GM21737 (cell line): ENCODE results near the gene PLIN4.

Experiments used
- ATAC-seq: cut with Tn5 transposase; IDR thresholded peaks from one replicate; pipeline ENCODE4 v1.9.1; 2021; ENCODE audit warnings: mild to moderate bottlenecking, moderate library complexity; ENCODE audit not compliant: unreplicated experiment

PLIN4 gene

DNA sequence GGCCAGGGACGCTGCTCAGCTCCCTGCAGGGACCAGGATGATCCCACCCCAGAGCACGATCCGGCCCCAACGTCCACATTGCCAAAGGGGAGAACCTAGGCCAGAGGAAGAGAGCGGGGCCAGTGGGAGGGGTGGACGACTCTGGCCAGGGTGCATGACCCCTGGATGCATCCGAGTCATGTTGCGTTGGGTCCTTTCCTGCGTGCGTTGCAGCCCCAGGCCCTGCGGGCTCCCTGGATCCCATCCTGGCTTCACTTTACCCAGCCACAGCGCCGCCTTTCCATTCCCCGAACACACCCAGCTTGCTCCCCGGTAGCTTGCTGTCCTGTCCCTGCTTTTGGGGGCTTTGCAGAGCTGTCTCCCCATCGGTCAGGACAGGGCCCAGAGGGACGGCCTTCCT lies 10.5 kb downstream of the PLIN4 start:
- no peak for ATAC-seq

DNA sequence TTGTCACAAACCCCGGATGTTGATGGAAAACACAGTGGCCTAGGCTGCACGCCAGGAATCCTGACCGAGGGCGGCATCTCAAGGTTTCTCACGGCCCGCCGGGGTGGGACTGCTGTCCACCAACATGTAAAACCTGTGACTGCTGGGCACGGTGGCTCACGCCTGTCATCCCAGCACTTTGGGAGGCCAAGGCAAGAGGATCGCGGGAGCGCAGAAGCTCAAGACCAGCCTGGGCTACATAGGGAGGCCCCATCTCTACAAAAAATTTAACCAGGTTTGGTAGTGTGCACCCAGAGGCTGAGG lies 11.2 kb downstream of the PLIN4 start:
- no peak for ATAC-seq

DNA sequence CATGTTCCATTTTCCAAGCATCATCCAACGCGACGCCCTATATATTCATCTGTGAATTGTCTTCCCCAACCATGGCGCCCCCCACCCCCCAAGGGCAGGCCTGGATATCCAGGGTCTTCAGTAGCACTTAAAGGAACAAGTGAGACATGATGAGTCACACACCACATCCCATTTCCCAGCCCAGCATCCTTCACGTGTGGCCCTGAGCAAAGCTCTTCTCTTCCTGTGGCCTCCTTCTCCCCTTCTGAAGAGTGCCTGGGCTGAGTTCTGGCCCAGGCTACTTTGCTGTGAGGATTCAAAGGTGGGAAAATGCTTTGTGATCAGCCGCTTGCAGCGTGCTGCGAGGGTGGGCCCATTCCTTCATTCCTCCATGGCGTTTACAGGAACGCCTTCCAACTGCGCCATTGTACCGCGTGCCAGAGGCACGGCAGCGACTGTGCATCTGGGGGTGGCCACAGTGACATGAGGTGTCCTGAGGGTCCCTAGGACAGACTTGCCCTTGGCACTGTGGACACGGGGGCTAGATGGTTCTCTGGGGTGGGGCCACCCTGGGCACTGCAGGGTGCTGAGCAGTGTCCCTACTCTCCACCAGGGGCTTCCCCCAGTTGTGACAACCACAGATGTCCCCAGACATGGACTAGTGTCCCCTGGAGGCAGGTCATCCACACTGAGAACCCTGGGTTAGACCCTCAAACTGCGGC lies 11.7 kb downstream of the PLIN4 start:
- no peak for ATAC-seq

DNA sequence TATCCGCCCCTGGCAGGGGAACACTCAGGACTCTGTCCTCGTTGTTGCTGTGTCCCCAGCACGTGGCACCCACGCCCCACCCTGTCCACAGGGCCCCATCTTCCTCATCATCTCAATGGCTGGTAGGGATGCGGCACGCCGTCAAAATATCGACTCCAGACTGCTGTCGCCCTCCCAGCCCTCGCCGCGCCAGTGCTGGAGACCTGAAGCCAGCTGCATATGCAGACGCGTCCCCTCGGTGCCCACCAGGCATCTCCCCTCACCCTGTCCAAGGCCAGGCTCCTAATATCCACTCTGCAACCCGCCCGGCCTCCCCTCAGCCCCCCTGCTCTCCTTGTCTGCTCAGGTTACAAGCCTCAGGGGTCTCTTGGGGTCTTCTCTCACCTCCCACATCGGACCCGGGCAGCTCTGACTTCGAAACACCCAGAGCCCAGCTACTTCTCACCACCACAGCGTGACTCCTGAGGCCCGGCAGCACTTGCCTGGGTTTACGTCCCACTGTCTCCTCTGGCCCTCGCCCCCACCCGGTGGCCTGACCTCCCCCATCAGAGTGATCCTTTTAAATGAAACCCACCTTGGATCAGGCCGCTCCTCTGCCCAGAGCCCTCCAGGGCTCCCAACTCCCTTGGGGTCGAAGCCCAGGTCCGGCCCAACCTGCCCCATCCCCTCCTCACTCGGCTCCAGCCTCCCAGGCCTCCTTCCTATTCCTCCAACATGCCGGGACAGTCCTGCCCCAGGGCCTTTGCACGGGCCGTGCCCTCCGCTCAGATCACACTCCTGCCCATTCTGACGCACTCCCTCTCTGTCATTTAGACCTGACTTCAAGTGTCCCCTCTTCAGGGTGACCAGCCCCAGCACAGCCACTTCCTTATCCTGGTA lies 12.5 kb downstream of the PLIN4 start:
- ATAC-seq = no peak

DNA sequence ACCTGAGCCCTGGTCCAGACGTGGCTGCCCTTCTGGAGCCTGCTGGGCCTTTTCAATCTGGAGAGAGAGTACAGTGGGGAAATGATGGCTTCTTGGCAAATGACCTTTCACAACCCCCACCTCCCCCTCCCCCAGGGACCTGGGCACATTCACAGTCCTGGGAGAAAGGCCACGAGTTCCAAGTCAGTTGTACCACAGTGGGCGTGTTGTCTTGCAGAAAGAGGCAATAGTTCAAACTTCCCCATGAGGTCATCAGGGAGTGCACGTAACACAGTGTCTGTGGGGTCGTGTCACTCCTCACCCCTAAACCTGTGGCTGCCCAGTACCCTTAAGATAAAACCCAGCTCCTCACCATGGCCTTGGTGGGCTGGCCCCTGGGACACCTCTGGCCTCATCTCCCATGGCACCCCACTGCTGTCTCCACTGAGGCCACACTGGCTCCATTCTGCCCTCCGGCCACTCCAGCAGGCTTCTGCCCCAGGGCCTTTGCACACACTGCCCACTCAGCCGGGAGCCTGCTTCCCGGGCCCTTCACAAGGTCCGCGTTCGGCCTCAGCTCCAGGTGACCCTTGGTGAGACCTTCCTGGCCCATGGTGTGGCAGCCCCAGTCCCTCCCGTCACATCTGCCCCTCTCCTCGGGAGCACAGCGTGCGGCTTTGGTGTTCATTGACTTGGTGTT lies 13.3 kb downstream of the PLIN4 start:
- no peak for ATAC-seq

DNA sequence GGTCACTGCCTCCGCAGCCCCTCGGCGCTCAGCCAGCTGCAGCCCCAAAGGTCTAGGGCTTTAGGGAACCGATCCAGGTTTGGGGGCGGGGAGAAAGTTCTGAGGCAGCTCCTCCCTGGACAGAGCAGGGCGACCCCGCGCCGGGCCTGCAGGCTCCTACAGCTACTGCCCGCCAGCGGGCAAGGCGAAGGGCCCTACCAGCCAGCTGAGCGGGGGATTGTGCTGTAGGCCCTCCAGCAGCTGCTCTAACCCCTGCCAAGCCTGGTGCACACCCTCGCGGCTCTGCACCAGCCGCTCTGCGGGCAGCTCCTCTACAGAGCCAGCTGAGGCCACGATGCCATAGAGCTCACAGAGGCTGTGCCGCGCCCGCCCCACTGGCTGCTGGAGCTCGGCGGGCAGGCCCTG lies 14.0 kb downstream of the PLIN4 start:
- no peak for ATAC-seq

DNA sequence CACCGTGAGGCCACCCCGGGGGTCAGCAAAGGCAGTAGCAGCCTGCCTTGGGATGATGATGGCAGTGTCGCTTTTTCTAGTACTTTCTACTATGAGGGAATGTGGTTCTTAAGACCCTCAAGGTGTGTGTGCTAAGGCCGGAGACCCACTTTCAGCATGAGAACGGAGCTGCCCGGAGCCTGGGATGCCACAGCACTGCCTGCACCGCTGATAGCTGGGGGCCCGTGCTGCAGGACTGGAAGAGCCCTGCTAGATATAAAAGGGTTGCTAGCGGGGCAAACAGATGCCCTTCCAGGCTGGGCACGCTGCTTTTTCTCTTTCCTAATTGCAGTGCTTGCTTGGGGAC lies 14.5 kb downstream of the PLIN4 start:
- no peak for ATAC-seq

DNA sequence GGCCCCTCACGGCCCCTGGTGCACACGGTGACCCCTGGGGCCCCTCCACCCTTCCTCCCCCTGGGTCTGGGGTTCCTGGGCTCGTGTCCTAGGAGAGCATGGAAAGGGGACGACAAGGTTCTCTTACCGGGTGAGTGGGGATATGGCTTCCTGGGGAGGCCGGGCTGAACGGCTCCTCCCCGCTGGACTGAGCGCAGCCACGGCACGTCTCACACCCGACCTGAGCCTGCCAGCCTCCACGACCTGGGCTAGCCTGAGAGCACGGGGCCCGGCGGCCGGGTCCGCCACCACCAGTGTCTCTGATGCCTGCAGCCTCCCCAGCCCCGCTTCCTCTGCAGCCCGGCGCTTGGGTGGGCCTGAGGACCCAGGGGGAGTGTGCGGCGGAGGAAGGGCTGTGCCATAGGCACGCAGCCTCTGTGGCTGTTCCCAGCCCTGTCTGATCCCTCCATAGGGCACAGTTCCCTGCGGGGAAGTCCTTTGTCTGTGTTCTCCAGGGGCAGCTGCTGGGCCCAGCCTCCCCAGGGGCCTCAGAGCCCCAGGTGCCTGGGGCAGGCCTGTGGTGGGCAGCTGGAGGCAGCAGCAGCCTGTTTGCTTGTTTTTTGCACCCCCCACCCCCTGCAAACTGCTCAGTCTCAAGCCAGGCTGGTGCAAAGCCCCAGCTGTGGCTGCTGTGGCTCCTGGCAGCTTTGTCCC lies 15.0 kb downstream of the PLIN4 start:
- no peak for ATAC-seq

DNA sequence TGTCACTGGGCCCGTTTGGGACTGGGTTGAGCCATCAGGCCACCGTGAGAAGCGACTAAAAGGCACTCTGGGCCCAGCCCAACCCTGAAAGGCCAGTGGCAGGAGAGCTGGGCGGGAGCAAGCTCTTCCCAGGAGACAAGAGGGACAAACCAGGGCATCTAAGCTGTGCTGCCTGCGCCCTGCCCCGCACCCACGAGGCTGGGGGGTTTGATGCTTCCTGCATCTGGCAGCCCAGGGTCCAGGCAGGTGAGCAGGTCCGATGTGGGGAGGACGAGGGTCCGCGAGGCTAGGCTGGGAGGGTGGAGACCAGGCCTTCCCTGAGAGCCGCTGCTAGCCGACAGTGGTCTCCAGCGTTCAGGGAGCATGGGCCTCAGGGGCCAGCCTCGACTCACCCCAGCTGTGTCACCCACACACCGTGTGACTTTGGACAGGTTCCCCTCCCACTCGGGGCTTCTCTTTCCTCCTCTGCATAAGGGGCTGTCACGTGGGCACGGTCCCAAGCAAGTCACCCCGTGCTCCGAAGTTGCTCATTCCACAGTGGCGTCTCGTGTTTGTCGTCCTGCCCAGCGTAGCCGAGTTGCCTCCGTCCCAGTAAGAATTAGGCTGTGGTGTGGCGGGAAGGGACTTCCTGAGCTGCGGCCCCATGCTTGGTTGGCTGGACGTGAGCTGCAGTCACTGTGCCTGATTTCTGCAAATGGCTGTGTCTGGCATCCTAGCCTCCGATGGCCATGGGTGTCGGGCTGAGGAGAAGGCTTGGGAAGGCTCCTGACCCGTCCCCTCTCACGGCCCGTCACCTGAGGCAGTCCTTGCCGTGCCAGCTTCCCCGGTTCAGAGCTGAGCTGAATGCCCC lies 15.8 kb downstream of the PLIN4 start:
- ATAC-seq = no peak

DNA sequence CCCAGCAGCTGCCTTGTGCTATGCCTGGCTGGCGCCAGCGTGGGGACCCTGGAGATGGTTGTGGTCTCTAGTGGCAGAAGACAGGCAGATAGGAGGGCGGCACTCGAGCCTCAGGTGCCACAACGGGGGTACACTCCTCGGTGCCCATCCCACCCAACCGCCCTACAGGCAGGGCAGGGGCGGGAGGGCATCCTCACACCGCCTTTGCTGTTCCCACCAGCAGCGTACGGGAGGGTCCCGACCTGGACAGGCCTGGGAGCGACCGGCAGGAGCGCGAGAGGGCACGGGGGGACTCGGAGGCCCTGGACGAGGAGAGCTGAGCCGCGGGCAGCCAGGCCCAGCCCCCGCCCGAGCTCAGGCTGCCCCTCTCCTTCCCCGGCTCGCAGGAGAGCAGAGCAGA lies 16.6 kb downstream of the PLIN4 start:
- ATAC-seq = no peak

DNA sequence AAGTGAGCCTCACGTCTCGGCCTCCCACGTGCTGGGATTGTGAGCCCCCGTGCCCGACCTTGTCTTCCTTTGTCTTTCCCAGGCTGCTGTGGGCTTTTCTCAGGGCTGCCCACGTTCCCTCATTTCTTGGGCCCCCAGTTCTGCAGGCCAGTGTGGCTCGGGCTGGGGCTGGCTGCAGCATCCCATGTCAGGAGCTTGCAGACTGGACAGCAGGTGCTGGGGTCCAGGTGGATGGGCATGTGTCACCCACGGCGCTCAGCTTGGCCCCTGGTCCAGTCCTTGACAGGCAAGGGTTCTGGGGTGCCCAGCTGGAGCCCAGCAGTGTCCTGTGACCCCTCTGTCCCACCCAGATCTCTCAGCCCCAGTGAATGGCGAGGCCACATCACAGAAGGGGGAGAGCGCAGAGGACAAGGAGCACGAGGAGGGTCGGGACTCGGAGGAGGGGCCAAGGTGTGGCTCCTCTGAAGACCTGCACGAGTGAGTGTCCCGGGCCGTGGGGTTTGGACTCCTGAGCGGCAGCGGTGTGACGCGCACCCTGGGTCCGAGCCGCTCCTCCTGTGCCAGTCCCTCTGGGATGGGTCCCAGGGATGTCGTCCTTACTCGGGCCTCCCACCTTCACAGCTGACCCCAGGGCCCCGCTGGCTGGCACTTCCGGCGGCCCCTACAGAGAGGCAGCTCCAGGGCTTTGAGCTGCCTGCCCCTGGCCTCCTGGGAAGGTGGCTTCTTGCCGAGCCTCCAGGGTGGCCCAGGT lies 17.3 kb downstream of the PLIN4 start:
- no peak for ATAC-seq

DNA sequence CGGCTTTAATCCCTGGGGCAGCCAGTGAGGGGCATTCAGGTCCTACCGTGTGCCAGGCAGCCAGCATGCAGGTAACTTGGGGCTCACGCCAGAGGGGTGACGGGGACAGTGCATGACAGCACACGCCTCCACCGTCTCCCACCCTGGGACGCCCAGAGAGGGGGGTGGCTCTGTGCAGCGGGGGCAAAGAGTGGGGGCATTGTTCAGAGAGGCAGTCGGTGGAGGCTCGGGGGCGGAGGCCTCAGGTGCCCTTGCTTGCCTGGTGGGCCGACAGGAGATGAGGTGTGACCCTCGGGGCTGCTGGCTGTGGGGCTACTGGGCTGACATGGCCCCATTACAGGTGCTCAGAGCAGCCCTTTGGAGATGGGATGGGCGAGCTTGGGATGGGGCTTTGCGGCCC lies 18.4 kb downstream of the PLIN4 start:
- no peak for ATAC-seq

DNA sequence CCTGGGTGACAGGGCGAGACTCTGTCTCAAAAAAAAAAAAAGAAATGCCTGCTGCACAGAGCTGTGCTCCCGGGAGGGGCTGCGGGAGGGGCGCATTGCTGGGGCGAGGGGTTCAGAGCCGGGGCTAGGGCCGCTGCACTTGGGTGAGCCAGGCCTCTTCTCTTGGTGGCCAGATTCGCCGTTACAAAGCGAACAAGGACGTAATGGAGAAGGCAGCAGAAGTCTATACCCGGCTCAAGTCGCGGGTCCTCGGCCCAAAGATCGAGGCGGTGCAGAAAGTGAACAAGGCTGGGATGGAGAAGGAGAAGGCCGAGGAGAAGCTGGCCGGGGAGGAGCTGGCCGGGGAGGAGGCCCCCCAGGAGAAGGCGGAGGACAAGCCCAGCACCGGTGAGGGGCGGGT lies 19.0 kb downstream of the PLIN4 start:
- no peak for ATAC-seq

DNA sequence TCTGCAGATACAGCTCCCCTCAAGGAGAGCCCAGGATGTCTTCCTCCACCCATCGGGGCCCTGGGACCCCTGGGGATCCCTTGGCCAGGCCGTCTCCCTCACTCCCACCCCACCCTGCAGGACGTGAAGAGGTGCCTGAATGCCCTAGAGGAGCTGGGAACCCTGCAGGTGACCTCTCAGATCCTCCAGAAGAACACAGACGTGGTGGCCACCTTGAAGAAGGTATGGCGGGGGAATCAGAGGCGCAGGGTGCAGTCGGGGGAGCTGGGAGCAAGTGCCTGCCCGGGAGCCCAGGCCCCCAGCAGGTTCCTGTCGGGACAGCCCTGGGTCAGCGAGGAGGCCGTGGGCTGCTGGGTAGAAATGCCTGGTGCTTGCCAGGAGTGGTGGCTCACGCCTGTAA lies 19.6 kb downstream of the PLIN4 start:
- no peak for ATAC-seq

DNA sequence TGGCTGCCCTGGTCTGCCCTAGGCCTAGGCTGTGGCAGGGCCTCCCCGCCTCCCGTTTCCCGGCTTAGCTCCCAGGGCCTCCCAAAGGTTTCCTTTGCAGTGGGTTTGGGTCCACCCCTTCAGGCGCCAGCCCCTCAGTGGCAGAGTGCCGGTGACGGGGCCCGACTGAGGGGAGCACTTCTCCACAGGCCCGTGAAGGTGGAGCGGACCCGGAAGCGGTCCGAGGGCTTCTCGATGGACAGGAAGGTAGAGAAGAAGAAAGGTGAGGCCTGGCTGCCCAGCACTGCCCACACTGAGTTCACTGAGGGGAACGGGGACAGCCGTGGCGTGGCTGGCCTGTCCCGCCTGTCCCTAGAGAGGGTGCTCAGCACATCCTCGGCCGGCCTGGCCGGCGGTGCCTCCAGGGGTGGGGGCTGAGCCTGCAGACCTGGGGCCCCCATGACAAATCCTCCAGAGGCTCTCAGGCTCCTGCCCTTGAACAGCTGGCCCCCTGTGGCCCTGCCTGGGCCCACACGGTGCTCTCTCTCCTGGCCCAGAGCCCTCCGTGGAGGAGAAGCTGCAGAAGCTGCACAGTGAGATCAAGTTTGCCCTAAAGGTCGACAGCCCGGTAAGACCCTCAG lies 20.4 kb downstream of the PLIN4 start:
- no peak for ATAC-seq

DNA sequence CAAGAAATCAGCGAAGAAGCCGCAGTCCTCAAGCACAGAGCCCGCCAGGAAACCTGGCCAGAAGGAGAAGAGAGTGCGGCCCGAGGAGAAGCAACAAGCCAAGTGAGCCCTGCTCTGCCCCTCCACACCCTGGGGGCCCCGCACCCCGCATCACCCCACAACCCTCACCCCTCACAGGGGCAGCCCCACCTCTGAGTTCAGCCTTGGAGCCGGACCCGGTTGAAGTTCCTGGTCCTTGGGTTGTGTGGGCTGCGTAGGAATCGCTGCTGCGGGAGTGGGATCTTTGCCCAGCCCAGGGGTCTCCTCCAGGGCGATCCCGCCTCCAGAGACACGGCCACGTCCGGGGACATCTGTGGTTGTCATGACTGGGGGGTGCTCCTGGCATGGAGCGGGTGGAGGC lies 22.0 kb downstream of the PLIN4 start:
- no peak for ATAC-seq

DNA sequence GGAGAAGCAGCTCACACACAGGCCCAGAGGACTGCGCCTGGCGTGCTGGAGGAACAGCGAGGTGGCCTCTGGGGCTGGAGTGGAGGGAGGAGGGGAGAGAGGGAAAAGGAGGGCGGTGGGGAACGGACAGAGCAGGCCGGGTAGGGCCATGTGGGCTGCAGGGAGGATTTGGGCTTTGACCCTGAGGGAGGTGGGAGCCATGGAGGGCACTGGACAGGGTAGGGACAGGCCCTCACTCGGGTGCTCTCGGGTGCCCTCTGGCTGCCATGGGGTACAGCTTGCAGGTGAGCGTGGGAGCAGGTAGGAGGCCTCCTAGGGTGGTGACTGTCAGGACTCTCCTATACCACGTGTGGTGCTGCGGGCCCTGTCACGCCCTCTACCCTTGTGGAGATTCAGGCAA lies 22.8 kb downstream of the PLIN4 start:
- ATAC-seq = no peak

DNA sequence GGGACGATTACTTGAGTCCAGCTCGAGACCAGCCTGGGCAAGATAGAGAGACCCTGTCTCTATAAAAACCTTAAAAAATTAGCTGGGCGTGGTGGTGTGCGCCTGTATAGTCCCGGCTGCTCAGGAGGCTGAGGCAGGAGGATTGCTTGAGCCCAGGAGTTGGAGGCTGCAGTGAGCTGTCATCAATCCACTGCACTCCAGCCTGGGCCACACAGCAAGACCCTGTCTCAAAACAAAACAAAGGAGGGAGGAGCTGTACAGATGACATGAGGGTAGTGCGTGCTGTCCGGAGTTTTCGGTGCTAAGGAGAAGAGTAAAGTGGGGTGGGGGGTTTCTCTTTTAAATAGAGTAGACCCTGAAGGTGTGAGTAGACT lies 23.6 kb downstream of the PLIN4 start:
- ATAC-seq = no peak

DNA sequence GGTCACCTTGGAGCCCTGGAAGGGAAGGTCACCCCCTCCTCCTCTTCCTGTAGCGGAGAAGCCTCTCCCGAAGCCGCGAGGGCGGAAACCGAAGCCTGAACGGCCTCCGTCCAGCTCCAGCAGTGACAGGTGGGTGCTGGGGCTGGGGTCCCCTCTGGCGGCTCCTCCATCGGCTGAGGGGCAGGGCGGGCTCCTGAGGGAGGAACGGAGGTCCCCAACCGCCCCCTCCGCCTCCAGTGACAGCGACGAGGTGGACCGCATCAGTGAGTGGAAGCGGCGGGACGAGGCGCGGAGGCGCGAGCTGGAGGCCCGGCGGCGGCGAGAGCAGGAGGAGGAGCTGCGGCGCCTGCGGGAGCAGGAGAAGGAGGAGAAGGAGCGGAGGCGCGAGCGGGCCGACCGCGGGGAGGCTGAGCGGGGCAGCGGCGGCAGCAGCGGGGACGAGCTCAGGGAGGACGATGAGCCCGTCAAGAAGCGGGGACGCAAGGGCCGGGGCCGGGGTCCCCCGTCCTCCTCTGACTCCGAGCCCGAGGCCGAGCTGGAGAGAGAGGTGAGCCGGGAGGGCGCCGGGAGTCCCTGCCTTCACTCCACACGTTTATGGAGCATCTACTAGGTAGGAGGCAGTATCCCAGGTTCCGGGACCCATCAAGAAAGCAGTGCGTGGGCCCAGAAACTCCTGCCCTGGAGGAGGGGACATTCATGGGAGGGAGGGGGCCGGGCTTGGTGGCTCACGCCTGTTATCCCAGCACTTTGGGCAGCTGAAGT lies 24.2 kb downstream of the PLIN4 start:
- ATAC-seq = no peak
